ENCODE results near the gene ETFA. TPM values are rescaled to one million over a fixed set of nuclear protein-coding genes. Genes with fewer than 3 reads are reported as not detected.
"Not testable (repeated sequence)": the region's sequence is repeated elsewhere in the genome, so short reads cannot be mapped to it uniquely, and the experiment has no call there.

The ETFA gene
- total RNA-seq, 3 donors from 2014 or later, result 172 to 286 (median 213) TPM

DNA sequence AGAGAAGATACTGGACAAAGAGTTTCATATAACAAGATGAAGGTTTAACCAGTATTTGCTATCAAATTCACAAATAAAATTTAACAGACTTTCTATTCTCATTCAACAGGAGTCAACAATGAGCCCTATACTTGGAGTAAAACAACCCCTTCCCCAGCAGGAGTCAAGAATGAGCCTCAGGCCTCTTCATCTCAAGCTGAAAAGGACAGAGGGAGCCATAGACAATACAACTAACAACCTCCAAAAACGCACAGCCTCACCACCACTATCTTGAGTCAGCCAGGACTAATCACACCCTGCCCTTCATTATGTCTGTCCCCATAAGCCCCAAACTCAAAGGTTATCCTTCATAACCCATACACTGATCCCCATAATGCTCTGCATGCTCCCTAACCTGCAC lies 36.4 kb downstream of the ETFA start:
- ATAC-seq, result no peak
- no peak for TF ChIP-seq CTCF (IDR thresholded peaks at IDR 0.05)
- no peak for DNase-seq
- intact Hi-C loops (cut with DNase I, micrococcal nuclease), result no loop called here
- no peaks in the 10 kb centered on the region for H3K4me1 ChIP-seq (ENCODE audit: low read depth)
- peaks cover 4% of the 10 kb centered on the region for H3K36me3 ChIP-seq (ENCODE audit: low read depth)
- H3K4me3 ChIP-seq, result no peak overlapping the region
- H3K9me3 ChIP-seq, result no peaks in the 10 kb centered on the region

DNA sequence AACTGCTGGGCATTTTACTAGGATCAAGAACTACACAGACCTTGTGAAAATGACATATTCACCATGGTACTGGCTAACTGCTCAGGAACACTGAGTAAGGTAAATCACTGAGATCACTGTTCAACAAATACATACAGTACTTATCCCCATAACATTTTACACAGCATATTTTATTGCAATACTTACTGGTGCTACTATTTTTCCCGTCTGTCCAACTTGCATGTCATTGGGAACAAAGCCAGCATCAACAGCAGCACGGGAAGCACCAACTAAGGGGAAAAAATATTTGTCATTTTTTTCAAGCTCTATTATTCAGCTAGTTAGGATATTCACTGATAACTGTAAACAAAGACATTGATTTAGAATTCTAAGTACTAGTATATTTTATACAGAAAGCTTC lies 37.0 kb downstream of the ETFA start:
- ATAC-seq, result no peak
- peaks cover 8% of the 10 kb centered on the region for H3K36me3 ChIP-seq (ENCODE audit: low read depth)
- H3K9me3 ChIP-seq, result no peaks in the 10 kb centered on the region
- no peak for TF ChIP-seq CTCF (IDR thresholded peaks at IDR 0.05)
- DNase-seq, result no peak
- intact Hi-C loops (cut with DNase I, micrococcal nuclease), result no loop called here
- no peaks in the 10 kb centered on the region for H3K4me1 ChIP-seq (ENCODE audit: low read depth)
- H3K4me3 ChIP-seq, result no peak overlapping the region

- Histone ChIP-seq H3K36me3 (ENCODE audit: low read depth) (peaks cover 19% of the 10 kb centered on the region), H3K4me3 (no peak overlapping the region), H3K9me3 (peaks cover 29% of the 10 kb centered on the region), H3K4me1 (ENCODE audit: low read depth) (no peaks in the 10 kb centered on the region)
- DNase-seq (no peak), ATAC-seq (no peak)
- TF ChIP-seq CTCF (IDR thresholded peaks at IDR 0.05), result no peak
- intact Hi-C loops (cut with DNase I, micrococcal nuclease), result no loop called here
Measured at GRCh38 chr15:76270876-76271275, 40.4 kb downstream of the ETFA start.

GRCh38 chr15:76267077-76267476 lies 44.2 kb downstream of the ETFA start:
- DNase-seq, result no peak
- Histone ChIP-seq H3K9me3 (peaks cover 61% of the 10 kb centered on the region), H3K36me3 (ENCODE audit: low read depth) (peaks cover 28% of the 10 kb centered on the region), H3K4me1 (ENCODE audit: low read depth) (no peaks in the 10 kb centered on the region), H3K4me3 (no peak overlapping the region)
- no peak for ATAC-seq
- intact Hi-C loops (cut with DNase I, micrococcal nuclease), result no loop called here
- TF ChIP-seq CTCF (IDR thresholded peaks at IDR 0.05), result no peak

DNA sequence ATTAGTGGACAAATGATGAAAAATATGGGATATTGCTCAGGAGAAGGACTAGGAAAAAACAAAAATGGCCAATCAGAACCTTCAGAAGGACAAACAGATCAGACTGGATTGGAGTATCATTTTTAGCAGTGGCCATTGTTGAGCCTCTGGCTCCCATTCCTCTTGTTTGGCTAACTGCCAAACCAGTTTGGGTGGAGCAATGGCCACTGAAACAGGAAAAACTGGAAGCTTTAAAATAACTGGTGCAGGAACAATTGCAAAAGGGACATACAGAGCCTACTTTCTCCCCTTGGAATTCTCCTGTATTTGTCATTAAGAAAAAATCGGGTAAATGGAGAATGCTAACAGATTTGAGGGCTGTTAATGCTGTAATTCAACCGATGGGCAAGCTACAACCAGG lies 45.5 kb downstream of the ETFA start:
- peaks cover 28% of the 10 kb centered on the region for H3K36me3 ChIP-seq (ENCODE audit: low read depth)
- peaks cover 61% of the 10 kb centered on the region for H3K9me3 ChIP-seq
- H3K4me3 ChIP-seq; ATAC-seq; DNase-seq; intact Hi-C loops (cut with DNase I, micrococcal nuclease); H3K4me1 ChIP-seq (ENCODE audit: low read depth): not testable (repeated sequence)

DNA sequence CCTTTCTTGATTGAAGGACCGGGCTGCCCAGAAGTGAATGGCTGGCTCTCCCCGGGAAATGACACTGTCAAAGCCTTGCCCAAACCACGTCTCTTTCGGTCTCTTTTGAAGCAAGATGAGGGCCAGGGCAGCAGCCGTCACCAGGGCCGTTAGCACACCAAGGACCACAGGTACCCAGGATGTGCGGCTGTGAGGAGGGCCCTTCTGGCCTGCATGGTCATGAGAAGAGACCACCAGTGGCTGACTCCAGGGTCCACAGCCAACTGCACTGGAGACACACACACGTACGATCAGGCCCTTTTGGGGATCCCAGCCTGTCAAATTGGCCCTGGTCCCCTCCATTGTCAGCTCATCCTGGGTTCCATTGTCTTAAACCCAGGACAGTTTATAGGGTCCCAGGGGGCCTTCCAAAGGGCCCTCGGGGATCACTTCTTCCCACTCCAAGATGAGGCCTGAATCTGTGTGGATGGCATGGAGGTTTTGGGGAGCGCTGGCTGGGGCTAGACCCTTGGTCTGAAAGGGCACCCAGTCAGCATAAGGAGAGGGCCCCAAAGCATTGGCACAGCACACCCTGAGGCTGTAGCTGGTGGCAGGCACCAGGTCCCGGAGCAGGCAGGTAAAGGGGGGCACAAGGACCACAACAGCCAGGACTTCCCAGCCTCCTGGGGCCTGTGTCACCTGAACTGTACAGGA lies 50.9 kb downstream of the ETFA start:
- H3K4me3 ChIP-seq, result no peak overlapping the region
- no peak for DNase-seq
- intact Hi-C loops (cut with DNase I, micrococcal nuclease), result no loop called here
- H3K36me3 ChIP-seq (ENCODE audit: low read depth), result peaks cover 9% of the 10 kb centered on the region
- peaks cover 27% of the 10 kb centered on the region for H3K9me3 ChIP-seq
- H3K4me1 ChIP-seq (ENCODE audit: low read depth), result no peaks in the 10 kb centered on the region
- ATAC-seq, result no peak
- no peak for TF ChIP-seq CTCF (IDR thresholded peaks at IDR 0.05)

Measured in mucosa of descending colon (tissue), 3 donors.